Parathyroid adenoma (tissue), 2 donors: ENCODE results near the gene MSLN.

Experiments used
- H2AFZ ChIP-seq: fragments of 300-600 bp; sonication (generic); one replicate; pipeline ENCODE4 v1.7.0; 2017; ENCODE audit warnings: antibody characterized with exemption, mild to moderate bottlenecking
- H3K27ac ChIP-seq: fragments of 300-600 bp; sonication (generic); one replicate; pipeline ENCODE4 v1.7.0; 2017
- H3K27me3 ChIP-seq: fragments of 300-600 bp; sonication (generic); one replicate; pipeline ENCODE4 v1.7.0; 2017; ENCODE audit warnings: low read length; ENCODE audit not compliant: control insufficient read depth, insufficient read depth
- H3K36me3 ChIP-seq: fragments of 300-600 bp; sonication (generic); one replicate; pipeline ENCODE4 v1.7.0; 2017; ENCODE audit warnings: low read length; ENCODE audit not compliant: control insufficient read depth, insufficient read depth
- H3K4me1 ChIP-seq: fragments of 300-600 bp; sonication (generic); one replicate; pipeline ENCODE4 v1.7.0; 2017; ENCODE audit warnings: control low read depth
- H3K4me2 ChIP-seq: fragments of 300-600 bp; sonication (generic); one replicate; pipeline ENCODE4 v1.7.0; 2017; ENCODE audit warnings: low read length
- H3K4me3 ChIP-seq: fragments of 300-600 bp; sonication (generic); one replicate; pipeline ENCODE4 v1.7.0; 2017; ENCODE audit warnings: low read depth, low read length
- H3K79me2 ChIP-seq: fragments of 300-600 bp; sonication (generic); one replicate; pipeline ENCODE4 v1.7.0; 2017; ENCODE audit warnings: control low read depth
- H3K9ac ChIP-seq: fragments of 300-600 bp; sonication (generic); one replicate; pipeline ENCODE4 v1.7.0; 2017; ENCODE audit warnings: mild to moderate bottlenecking
- H3K9me3 ChIP-seq: fragments of 300-600 bp; sonication (generic); one replicate; pipeline ENCODE4 v1.7.0; 2017; ENCODE audit warnings: low read length; ENCODE audit not compliant: control insufficient read depth
- TF ChIP-seq, protein P1 (sequence below): fragments of 300-600 bp; sonication (generic); IDR thresholded peaks from one replicate; pipeline ENCODE4 v1.7.0; 2017; ENCODE audit warnings: antibody characterized with exemption, mild to moderate bottlenecking
- donor health status: primary hyperparathyroidism.

The MSLN gene

DNA sequence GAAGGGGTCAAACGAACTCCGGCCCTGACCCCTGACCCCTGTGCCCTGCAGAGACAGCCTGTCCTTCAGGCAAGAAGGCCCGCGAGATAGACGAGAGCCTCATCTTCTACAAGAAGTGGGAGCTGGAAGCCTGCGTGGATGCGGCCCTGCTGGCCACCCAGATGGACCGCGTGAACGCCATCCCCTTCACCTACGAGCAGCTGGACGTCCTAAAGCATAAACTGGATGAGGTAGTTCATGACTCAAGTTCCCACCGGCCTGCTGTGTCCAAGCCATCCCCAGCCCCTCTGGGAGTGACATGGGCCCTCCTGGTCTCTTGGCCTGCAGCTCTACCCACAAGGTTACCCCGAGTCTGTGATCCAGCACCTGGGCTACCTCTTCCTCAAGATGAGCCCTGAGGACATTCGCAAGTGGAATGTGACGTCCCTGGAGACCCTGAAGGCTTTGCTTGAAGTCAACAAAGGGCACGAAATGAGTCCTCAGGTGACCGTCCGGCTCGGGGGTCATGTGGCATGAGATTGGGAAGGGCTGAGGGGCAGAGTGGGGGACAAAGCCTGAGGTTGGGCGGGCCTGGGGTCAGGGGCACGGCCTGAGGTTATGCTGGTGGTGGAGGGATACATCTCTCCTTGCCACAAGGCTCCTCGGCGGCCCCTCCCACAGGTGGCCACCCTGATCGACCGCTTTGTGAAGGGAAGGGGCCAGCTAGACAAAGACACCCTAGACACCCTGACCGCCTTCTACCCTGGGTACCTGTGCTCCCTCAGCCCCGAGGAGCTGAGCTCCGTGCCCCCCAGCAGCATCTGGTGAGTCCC is 5.7 kb downstream of the MSLN start:
- Histone ChIP-seq H3K9ac (no peak overlapping the region), H3K9me3 (no peaks in the 10 kb centered on the region), H3K27me3 (no peaks in the 10 kb centered on the region), H2AFZ (no peak overlapping the region), H3K4me1 (no peaks in the 10 kb centered on the region), H3K4me2 (no peak overlapping the region), H3K4me3 (no peak overlapping the region), H3K27ac (no peak overlapping the region), H3K79me2 (no peaks in the 10 kb centered on the region), H3K36me3 (no peaks in the 10 kb centered on the region)
- TF ChIP-seq, protein P1, sequence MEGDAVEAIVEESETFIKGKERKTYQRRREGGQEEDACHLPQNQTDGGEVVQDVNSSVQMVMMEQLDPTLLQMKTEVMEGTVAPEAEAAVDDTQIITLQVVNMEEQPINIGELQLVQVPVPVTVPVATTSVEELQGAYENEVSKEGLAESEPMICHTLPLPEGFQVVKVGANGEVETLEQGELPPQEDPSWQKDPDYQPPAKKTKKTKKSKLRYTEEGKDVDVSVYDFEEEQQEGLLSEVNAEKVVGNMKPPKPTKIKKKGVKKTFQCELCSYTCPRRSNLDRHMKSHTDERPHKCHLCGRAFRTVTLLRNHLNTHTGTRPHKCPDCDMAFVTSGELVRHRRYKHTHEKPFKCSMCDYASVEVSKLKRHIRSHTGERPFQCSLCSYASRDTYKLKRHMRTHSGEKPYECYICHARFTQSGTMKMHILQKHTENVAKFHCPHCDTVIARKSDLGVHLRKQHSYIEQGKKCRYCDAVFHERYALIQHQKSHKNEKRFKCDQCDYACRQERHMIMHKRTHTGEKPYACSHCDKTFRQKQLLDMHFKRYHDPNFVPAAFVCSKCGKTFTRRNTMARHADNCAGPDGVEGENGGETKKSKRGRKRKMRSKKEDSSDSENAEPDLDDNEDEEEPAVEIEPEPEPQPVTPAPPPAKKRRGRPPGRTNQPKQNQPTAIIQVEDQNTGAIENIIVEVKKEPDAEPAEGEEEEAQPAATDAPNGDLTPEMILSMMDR: no peak

DNA sequence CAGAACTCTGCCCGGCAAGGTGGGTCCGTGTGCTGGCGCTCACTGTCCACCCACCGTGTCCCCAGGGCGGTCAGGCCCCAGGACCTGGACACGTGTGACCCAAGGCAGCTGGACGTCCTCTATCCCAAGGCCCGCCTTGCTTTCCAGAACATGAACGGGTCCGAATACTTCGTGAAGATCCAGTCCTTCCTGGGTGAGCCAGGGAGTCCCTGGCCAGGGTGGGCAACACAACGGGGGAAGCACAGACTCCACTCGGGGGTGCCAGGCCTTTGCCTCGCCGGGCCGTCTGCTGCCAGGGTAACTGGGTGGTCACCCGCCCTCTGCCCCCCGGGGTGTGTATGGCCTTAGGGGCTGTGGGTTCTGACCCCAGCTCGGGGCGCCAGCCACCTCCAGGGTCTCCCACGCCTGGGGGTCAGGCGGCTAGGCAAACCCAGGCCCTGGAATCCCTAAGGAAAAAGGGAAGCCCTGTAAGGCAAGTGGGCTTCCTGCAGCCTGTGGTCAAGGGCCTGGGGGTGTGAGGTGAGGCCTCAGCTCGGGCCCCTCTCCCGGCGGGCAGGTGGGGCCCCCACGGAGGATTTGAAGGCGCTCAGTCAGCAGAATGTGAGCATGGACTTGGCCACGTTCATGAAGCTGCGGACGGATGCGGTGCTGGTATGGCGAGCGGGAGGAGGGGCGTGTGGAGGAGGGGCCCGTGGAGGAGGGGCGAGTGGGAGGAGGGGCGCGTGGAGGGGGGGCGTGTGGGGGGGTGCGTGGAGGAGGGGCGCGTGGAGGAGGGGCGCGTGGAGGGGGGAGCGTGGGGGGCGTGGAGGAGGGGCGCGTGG is 6.5 kb downstream of the MSLN start:
- TF ChIP-seq, protein P1: no peak

DNA sequence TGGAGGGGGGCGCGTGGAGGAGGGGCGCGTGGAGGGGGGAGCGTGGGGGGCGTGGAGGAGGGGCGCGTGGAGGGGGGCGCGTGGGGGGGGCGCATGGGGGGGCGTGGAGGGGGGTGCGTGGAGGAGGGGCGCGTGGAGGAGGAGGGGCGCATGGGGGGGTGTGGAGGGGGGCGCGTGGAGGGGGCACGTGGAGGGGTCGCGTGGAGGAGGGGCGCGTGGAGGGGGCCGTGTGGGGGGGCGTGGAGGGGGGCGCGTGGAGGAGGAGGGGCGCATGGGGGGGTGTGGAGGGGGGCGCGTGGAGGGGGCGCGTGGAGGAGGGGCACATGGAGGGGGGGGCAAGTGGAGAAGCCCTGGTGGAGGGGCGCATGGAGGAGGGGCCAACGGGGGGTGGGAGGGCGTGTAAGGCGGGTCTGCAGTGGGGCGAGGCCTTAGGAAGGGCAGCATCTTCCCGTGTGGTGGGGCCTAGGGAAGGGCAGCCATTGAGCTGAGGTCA is 7.3 kb downstream of the MSLN start:
- TF ChIP-seq, protein P1: no peak
- Histone ChIP-seq H3K4me2 (no peak overlapping the region), H3K27ac (no peak overlapping the region), H2AFZ (no peak overlapping the region), H3K4me1 (no peaks in the 10 kb centered on the region), H3K9me3 (no peaks in the 10 kb centered on the region), H3K79me2 (no peaks in the 10 kb centered on the region), H3K36me3 (no peaks in the 10 kb centered on the region), H3K27me3 (no peaks in the 10 kb centered on the region), H3K9ac (no peak overlapping the region), H3K4me3 (no peak overlapping the region)

More for the DNA sequence above, 6.5 kb downstream of the MSLN start:
- H3K9me3 ChIP-seq: no peaks in the 10 kb centered on the region
- no peak overlapping the region for H3K9ac ChIP-seq
- no peak overlapping the region for H3K4me2 ChIP-seq
- H3K4me1 ChIP-seq: no peaks in the 10 kb centered on the region
- no peak overlapping the region for H2AFZ ChIP-seq
- no peaks in the 10 kb centered on the region for H3K27me3 ChIP-seq
- H3K27ac ChIP-seq: no peak overlapping the region
- no peak overlapping the region for H3K4me3 ChIP-seq
- no peaks in the 10 kb centered on the region for H3K79me2 ChIP-seq
- no peaks in the 10 kb centered on the region for H3K36me3 ChIP-seq

DNA sequence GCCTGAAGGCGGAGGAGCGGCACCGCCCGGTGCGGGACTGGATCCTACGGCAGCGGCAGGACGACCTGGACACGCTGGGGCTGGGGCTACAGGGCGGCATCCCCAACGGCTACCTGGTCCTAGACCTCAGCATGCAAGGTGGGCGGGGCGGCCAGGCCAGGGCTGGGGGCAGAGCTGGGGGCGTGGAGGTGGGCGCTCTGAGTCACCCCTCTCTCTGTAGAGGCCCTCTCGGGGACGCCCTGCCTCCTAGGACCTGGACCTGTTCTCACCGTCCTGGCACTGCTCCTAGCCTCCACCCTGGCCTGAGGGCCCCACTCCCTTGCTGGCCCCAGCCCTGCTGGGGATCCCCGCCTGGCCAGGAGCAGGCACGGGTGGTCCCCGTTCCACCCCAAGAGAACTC is 7.9 kb downstream of the MSLN start:
- Histone ChIP-seq H3K27me3 (no peaks in the 10 kb centered on the region), H3K4me3 (no peak overlapping the region), H3K4me2 (no peak overlapping the region), H2AFZ (no peak overlapping the region), H3K79me2 (no peaks in the 10 kb centered on the region), H3K36me3 (no peaks in the 10 kb centered on the region), H3K27ac (no peak overlapping the region), H3K4me1 (no peaks in the 10 kb centered on the region), H3K9ac (no peak overlapping the region), H3K9me3 (no peaks in the 10 kb centered on the region)
- TF ChIP-seq, protein P1: no peak
